HepG2 (cell line): ENCODE results near the gene TBL2. TPM values are rescaled to one million over a fixed set of nuclear protein-coding genes. Genes with fewer than 3 reads are reported as not detected.

ENCODE experiments used
- AKNA ChIP-seq: sonication (generic); formaldehyde crosslinking; IDR thresholded peaks from 2 replicates; pipeline ENCODE4 v1.4.0; 2020; ENCODE audit warnings: missing genetic modification reagents, borderline replicate concordance
- ATAD3A ChIP-seq: sonication (generic); formaldehyde crosslinking; IDR thresholded peaks from 2 replicates; pipeline ENCODE4 v1.4.0; 2020; ENCODE audit warnings: missing genetic modification reagents
- EZH2 ChIP-seq: conservative IDR thresholded peaks from 2 replicates; pipeline ENCODE4 v1.6.1; 2012; ENCODE audit warnings: mild to moderate bottlenecking, low read depth, low read length, moderate library complexity
- GATAD1 ChIP-seq: IDR thresholded peaks from 2 replicates; pipeline ENCODE4 v1.6.1; 2016; ENCODE audit warnings: missing genetic modification reagents, missing compliant biosample characterization
- HMG20A ChIP-seq: IDR thresholded peaks from 2 replicates; pipeline ENCODE4 v1.6.1; 2016; ENCODE audit warnings: borderline replicate concordance
- IKZF1 ChIP-seq: fragments of 450-650 bp; IDR thresholded peaks from 2 replicates; pipeline ENCODE4 v1.7.1; 2016
- KMT2B ChIP-seq: IDR thresholded peaks from 2 replicates; pipeline ENCODE4 v1.6.1; 2016; ENCODE audit warnings: missing genetic modification reagents, missing compliant biosample characterization
- NFIB ChIP-seq: sonication (generic); formaldehyde crosslinking; IDR thresholded peaks from 2 replicates; pipeline ENCODE4 v1.9.0; 2021; ENCODE audit warnings: missing genetic modification reagents, mild to moderate bottlenecking, borderline replicate concordance
- NRL ChIP-seq: sonication (generic); formaldehyde crosslinking; IDR thresholded peaks from 2 replicates; pipeline ENCODE4 v1.5.0; 2020; ENCODE audit warnings: missing genetic modification reagents, mild to moderate bottlenecking, moderate library complexity, borderline replicate concordance
- TBL1XR1 ChIP-seq: fragments of 150-350 bp; IDR thresholded peaks from 2 replicates; pipeline ENCODE4 v1.6.1; 2014; ENCODE audit warnings: borderline replicate concordance, low read length; ENCODE audit not compliant: partially characterized antibody
- THAP7 ChIP-seq: sonication (generic); formaldehyde crosslinking; IDR thresholded peaks from 2 replicates; pipeline ENCODE4 v1.8.1; 2023; ENCODE audit warnings: mild to moderate bottlenecking, missing genetic modification reagents
- WIZ ChIP-seq: sonication (generic); formaldehyde crosslinking; IDR thresholded peaks from 2 replicates; pipeline ENCODE4 v1.5.1; 2020; ENCODE audit warnings: mild to moderate bottlenecking, missing genetic modification reagents
- ZBTB1 ChIP-seq: sonication (generic); formaldehyde crosslinking; IDR thresholded peaks from 2 replicates; pipeline ENCODE4 v1.4.0; 2020; ENCODE audit warnings: missing genetic modification reagents, borderline replicate concordance
- ZBTB20 ChIP-seq: sonication (generic); formaldehyde crosslinking; IDR thresholded peaks from 2 replicates; pipeline ENCODE4 v1.8.1; 2023; ENCODE audit warnings: missing genetic modification reagents, low read depth, mild to moderate bottlenecking, borderline replicate concordance
- ZNF24 ChIP-seq: fragments of 450-650 bp; IDR thresholded peaks from 2 replicates; pipeline ENCODE4 v1.6.1; 2017; ENCODE audit warnings: antibody characterized with exemption, mild to moderate bottlenecking
- ZNF335 ChIP-seq: sonication (generic); formaldehyde crosslinking; IDR thresholded peaks from 2 replicates; pipeline ENCODE4 v1.4.0; 2020; ENCODE audit warnings: missing genetic modification reagents
- ZNF607 ChIP-seq: sonication (generic); formaldehyde crosslinking; IDR thresholded peaks from 2 replicates; pipeline ENCODE4 v1.5.1; 2020; ENCODE audit warnings: missing genetic modification reagents, mild to moderate bottlenecking, borderline replicate concordance
- ZNF609 ChIP-seq: sonication (generic); formaldehyde crosslinking; IDR thresholded peaks from 2 replicates; pipeline ENCODE4 v1.4.0; 2020; ENCODE audit warnings: mild to moderate bottlenecking, missing genetic modification reagents, borderline replicate concordance
- ZNF883 ChIP-seq: sonication (generic); formaldehyde crosslinking; IDR thresholded peaks from 2 replicates; pipeline ENCODE4 v1.5.1; 2020; ENCODE audit warnings: mild to moderate bottlenecking, missing genetic modification reagents; ENCODE audit errors: not compliant biosample characterization
- polyA plus RNA-seq, 8 experiments: library from polyadenylated mRNA; depleted of rRNA in 3 of 8; stranded (reverse) in 7 of 8; unstranded in 1 of 8; fragments of >200 nt; fragmentation: Illumina TruSeq in 4 of 8; extraction: Trizol in 4 of 8; gene quantifications; 2 replicates each; pipeline versions ENCODE4 v1.2.1 to v1.2.3, GENCODE V29; 2011 to 2016; ENCODE audit warnings: low read depth in 4 of 8, missing spikeins in 1 of 8, mixed read lengths in 1 of 8; ENCODE audit not compliant: insufficient read depth in 1 of 8
- total RNA-seq, 5 experiments: library from RNA; depleted of rRNA; stranded (reverse); fragments of >200 nt; fragmentation: Illumina TruSeq; extraction: Trizol; gene quantifications; 2 replicates each; pipeline ENCODE4 v1.2.3, GENCODE V29; 2016; ENCODE audit warnings: low read depth in 1 of 5

Gene TBL2
- total and polyA plus RNA-seq, 2 of the 13 experiments (the other 11 are each of a cell fraction or from before 2014, with no cell fraction given), result 43.4 to 47.2 TPM

GRCh38 chr7:73623798-73624668, 45.7 kb upstream of the TBL2 start, which contains the start of gene MLXIPL (continued):
- TF ChIP-seq ZNF609 (CRISPR knock-in tag) (no peak), EZH2 (no peak), ZNF607 (CRISPR knock-in tag) (peak; percentile 56; the same call in 1 of the 2 replicates), KMT2B (CRISPR knock-in tag) (no peak), HMG20A (no peak), NRL (CRISPR knock-in tag) (no peak), NFIB (CRISPR knock-in tag) (no peak), ZNF335 (CRISPR knock-in tag) (no peak), THAP7 (CRISPR knock-in tag) (no peak), WIZ (CRISPR knock-in tag) (0 out of 2 replicates have a peak, but pooled peaks have one; percentile 56), ZNF883 (CRISPR knock-in tag) (peak; percentile 82), ZBTB1 (CRISPR knock-in tag) (no peak), IKZF1 (no peak), ATAD3A (CRISPR knock-in tag) (no peak), ZNF24 (no peak), TBL1XR1 (no peak), GATAD1 (CRISPR knock-in tag) (no peak; the same call in 1 of the 2 replicates), ZBTB20 (CRISPR knock-in tag) (no peak; the same call in 1 of the 2 replicates), AKNA (no peak)
